Tibial nerve (tissue), 4 donors: ENCODE results near the gene IL1R1.

Experiments used
- EP300 ChIP-seq, 2 donors: sonication (generic); formaldehyde crosslinking; IDR thresholded peaks; one replicate each; pipeline ENCODE4 v1.6.1; 2017; ENCODE audit warnings: antibody characterized with exemption in 2 of 2, mild to moderate bottlenecking in 1 of 2
- POLR2A ChIP-seq, 2 donors: fragments of 450-650 bp; IDR thresholded peaks; one replicate each; pipeline ENCODE4 v1.6.1; 2017; ENCODE audit warnings: antibody characterized with exemption in 2 of 2, mild to moderate bottlenecking in 2 of 2, moderate library complexity in 2 of 2
- TF ChIP-seq, protein P1 (sequence below), 5 experiments: fragments of 200-600 bp in 3 of 5; fragments of 450-650 bp in 2 of 5; sonication (generic) in 3 of 5; IDR thresholded peaks; one replicate each; pipeline ENCODE4 v1.5.1; 2016 to 2019; ENCODE audit warnings: antibody characterized with exemption in 5 of 5, mild to moderate bottlenecking in 3 of 5, moderate library complexity in 2 of 5

DNA sequence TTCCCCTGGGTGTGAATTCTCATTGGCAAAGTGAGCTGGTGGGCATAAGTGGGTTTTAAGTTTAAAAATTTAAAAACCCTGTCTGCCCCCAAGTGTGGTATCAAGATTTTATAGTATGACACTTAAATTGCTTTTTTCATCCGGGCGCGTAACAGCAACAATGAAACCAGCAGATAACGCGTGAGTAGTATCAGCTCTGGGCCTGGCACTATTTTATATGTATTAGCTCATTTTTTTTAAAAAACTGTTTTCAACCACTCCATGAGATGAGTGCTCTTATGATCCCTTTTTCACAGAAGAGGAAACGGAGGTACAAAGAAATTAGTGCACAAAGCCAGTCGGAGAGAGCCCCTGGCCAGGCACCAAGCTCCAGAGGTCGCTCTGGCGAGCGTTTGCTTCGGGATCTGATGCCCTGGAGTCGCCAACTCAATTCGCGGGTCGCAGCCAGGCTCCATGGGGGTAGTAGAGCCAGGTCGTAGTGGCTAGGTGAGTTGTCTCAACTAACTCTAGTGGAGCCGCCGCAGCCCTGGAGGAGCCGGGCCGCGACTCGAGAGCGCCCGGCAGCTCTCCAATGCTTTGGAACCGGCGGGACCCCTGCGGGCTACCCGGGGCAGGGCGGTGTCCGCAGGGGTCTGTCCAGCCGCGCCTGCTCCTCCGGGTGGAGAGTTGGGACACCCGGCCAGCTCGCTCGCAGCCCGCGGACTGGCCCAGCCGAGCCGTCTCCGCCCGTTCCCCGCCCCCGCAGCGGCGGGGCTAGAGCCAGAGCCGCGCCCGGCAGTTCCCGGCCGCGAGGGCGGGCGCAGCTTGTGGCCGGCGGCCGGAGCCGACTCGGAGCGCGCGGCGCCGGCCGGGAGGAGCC, at the start of gene IL1R1:
- TF ChIP-seq, protein P1, sequence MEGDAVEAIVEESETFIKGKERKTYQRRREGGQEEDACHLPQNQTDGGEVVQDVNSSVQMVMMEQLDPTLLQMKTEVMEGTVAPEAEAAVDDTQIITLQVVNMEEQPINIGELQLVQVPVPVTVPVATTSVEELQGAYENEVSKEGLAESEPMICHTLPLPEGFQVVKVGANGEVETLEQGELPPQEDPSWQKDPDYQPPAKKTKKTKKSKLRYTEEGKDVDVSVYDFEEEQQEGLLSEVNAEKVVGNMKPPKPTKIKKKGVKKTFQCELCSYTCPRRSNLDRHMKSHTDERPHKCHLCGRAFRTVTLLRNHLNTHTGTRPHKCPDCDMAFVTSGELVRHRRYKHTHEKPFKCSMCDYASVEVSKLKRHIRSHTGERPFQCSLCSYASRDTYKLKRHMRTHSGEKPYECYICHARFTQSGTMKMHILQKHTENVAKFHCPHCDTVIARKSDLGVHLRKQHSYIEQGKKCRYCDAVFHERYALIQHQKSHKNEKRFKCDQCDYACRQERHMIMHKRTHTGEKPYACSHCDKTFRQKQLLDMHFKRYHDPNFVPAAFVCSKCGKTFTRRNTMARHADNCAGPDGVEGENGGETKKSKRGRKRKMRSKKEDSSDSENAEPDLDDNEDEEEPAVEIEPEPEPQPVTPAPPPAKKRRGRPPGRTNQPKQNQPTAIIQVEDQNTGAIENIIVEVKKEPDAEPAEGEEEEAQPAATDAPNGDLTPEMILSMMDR (IDR thresholded peaks at IDR 0.05), result no peak
- peak; percentile 53 to 58 for TF ChIP-seq POLR2A (IDR thresholded peaks at IDR 0.05)
- peak in 1 of 2 donors; percentile 48 for TF ChIP-seq EP300 (IDR thresholded peaks at IDR 0.05)
